ENCODE data around the gene CDH13.

DNA sequence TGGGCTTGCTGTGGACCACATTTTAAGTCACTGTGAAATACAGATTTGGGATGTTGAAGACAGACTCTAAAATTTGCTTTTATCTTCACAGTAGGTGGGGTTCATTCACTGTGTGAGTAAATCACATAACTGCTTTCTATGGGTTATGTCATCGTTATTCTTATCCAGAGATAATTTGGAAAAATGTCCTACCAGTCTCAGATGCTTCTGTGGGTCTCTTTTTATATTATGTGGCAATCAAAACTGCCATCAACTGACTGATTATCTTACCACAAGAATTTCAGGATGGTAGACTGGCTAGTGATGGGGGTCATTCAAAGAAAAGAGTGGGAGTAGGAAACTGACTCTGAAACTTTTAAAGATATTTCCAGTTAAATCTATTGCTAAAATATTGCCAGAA is 1184.1 kb downstream of the CDH13 start:
- TF ChIP-seq MXI1 (conservative IDR thresholded peaks at IDR 0.05; ENCODE audit: poor library complexity, severe bottlenecking) (no peak), EZH2 (IDR thresholded peaks at IDR 0.05; ENCODE audit: borderline replicate concordance, insufficient read depth, low read length, poor library complexity, severe bottlenecking) (no peak), CTCF (IDR thresholded peaks at IDR 0.05; ENCODE audit: poor library complexity, severe bottlenecking) (no peak), SMC3 (conservative IDR thresholded peaks at IDR 0.05; ENCODE audit: poor library complexity) (no peak)

All from neural cell (in vitro differentiated cells).